Measurements from ENCODE around the gene ADNP2.

Gene ADNP2

DNA sequence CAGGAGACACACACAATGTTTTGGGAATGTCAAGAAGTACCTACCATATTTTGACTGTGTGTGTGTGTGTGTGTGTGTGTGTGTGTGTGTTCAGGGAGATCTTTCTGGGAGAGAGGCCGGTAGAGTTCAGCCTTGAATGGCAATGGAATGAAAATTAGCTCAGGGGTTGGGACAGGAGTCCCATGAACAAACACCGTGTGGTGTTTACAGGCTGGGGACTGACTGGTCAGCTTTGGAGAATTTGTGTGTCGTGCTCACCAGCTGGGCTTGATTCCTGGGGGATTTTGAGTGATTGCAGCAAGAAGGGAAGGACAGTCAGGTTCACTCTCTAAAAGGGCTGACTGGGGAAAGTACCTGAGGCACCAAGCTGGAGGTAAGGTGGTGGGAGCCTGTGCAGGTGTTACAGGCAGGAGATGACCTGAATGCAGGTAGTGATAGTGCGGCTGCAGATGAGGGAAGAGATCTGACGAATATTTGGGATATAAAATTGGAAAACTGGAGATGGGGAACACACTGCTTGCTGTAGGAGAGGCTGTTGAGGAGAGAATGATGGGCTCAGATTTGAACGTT, 2.5 kb upstream of the ADNP2 start:
- H3K4me3 ChIP-seq (ENCODE audit: low read length in 2 of 2), result no peak overlapping the region
- peaks cover 17% of the 10 kb centered on the region for H3K4me1 ChIP-seq (ENCODE audit: control insufficient read depth, insufficient read depth, low read length)
- no peak overlapping the region for H3K27ac ChIP-seq (ENCODE audit: low read length)
- no peak overlapping the region for H3K9ac ChIP-seq (ENCODE audit: low read length in 2 of 2)
- no peaks in the 10 kb centered on the region for H3K27me3 ChIP-seq (ENCODE audit: control insufficient read depth in 1 of 2, insufficient read depth in 2 of 2, low read length in 2 of 2)
- no peaks in the 10 kb centered on the region for H3K36me3 ChIP-seq (ENCODE audit: control insufficient read depth in 2 of 2, insufficient read depth in 2 of 2, low read length in 2 of 2)
- H3K9me3 ChIP-seq (ENCODE audit: control insufficient read depth in 2 of 2, low read length in 2 of 2), result no peaks in the 10 kb centered on the region

DNA sequence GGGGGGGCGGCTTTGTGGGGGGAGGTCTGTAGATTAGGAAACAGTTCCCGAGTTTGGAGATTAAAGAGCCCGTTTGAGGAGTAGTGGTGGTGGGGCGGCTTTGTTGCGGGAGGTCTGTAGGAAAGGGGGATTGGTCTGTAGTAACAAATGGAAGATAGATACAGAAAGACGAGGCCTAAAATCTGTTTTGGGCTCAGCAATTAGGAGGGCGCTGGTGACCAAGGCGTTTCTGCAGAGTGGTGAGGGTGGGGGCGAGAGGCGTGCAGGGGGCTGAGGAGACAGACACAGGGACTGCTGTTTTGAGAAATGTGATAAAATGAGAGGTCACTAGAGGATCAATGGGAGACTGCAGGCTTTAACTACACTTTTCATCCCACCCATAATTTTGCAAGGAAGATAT, 1.6 kb upstream of the ADNP2 start:
- no peaks in the 10 kb centered on the region for H3K9me3 ChIP-seq (ENCODE audit: control insufficient read depth in 2 of 2, low read length in 2 of 2)
- H3K9ac ChIP-seq (ENCODE audit: low read length in 2 of 2), result no peak overlapping the region
- no peaks in the 10 kb centered on the region for H3K27me3 ChIP-seq (ENCODE audit: control insufficient read depth in 1 of 2, insufficient read depth in 2 of 2, low read length in 2 of 2)
- H3K4me3 ChIP-seq (ENCODE audit: low read length in 2 of 2), result no peak overlapping the region
- no peaks in the 10 kb centered on the region for H3K36me3 ChIP-seq (ENCODE audit: control insufficient read depth in 2 of 2, insufficient read depth in 2 of 2, low read length in 2 of 2)
- H3K4me1 ChIP-seq (ENCODE audit: control insufficient read depth, insufficient read depth, low read length), result peaks cover 17% of the 10 kb centered on the region
- no peak overlapping the region for H3K27ac ChIP-seq (ENCODE audit: low read length)

DNA sequence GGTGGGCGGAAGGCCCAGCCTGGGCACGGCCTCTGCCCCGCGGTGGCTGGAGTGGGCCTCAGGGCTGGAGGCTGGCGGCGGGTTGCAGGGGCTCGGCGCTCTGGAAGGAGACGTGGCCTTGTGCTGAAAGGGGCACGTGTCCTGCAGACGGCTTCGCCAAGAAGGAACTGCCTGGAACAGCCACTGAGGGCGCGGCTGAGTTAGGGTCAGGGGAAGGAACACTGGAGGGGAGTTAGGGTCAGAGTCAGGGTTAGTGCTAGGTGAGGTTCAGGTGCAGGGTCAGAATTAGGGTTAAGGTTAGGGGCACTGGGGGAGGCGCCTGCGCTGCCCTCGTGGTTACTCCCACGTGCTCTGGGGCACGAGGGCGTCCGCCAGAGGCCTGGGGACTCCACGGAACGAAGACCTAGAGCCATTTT, 933 bp upstream of the ADNP2 start:
- H3K27me3 ChIP-seq (ENCODE audit: control insufficient read depth in 1 of 2, insufficient read depth in 2 of 2, low read length in 2 of 2), result no peaks in the 10 kb centered on the region
- peak overlapping the region; percentile 97 for H3K27ac ChIP-seq (ENCODE audit: low read length)
- H3K4me1 ChIP-seq (ENCODE audit: control insufficient read depth, insufficient read depth, low read length), result peaks cover 15% of the 10 kb centered on the region
- H3K4me3 ChIP-seq (ENCODE audit: low read length in 2 of 2), result no peak overlapping the region
- no peaks in the 10 kb centered on the region for H3K9me3 ChIP-seq (ENCODE audit: control insufficient read depth in 2 of 2, low read length in 2 of 2)
- H3K36me3 ChIP-seq (ENCODE audit: control insufficient read depth in 2 of 2, insufficient read depth in 2 of 2, low read length in 2 of 2), result no peaks in the 10 kb centered on the region
- no peak overlapping the region for H3K9ac ChIP-seq (ENCODE audit: low read length in 2 of 2)

DNA sequence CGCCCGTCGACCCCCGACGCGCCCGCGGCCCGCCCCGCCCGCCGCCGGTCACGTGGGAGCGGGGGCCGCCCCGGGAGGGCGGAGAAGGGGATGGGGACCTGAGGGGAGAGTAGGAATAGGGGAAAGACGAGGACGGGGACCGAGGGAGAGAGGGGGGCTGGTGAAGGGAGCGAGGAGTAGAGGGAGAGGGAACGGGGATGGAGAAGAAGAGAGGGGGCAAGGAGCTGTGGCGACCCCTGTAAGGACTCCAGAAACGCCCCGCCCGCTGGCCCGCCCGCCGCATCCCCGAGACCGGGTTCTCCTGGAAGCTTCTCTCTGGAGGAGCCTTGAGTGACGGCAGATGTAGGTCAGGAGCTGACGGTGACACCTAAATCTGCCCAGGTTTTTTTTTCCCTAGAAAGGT, 615 bp downstream of the ADNP2 start:
- peak overlapping the region; percentile 80 to 81 for H3K4me3 ChIP-seq (ENCODE audit: low read length in 2 of 2)
- H3K27ac ChIP-seq (ENCODE audit: low read length), result peak overlapping the region; percentile 60
- peaks cover 3% of the 10 kb centered on the region for H3K4me1 ChIP-seq (ENCODE audit: control insufficient read depth, insufficient read depth, low read length)
- H3K36me3 ChIP-seq (ENCODE audit: control insufficient read depth in 2 of 2, insufficient read depth in 2 of 2, low read length in 2 of 2), result no peaks in the 10 kb centered on the region
- H3K9ac ChIP-seq (ENCODE audit: low read length in 2 of 2), result peak overlapping the region; percentile 58 to 73
- no peaks in the 10 kb centered on the region for H3K9me3 ChIP-seq (ENCODE audit: control insufficient read depth in 2 of 2, low read length in 2 of 2)
- no peaks in the 10 kb centered on the region for H3K27me3 ChIP-seq (ENCODE audit: control insufficient read depth in 1 of 2, insufficient read depth in 2 of 2, low read length in 2 of 2)

DNA sequence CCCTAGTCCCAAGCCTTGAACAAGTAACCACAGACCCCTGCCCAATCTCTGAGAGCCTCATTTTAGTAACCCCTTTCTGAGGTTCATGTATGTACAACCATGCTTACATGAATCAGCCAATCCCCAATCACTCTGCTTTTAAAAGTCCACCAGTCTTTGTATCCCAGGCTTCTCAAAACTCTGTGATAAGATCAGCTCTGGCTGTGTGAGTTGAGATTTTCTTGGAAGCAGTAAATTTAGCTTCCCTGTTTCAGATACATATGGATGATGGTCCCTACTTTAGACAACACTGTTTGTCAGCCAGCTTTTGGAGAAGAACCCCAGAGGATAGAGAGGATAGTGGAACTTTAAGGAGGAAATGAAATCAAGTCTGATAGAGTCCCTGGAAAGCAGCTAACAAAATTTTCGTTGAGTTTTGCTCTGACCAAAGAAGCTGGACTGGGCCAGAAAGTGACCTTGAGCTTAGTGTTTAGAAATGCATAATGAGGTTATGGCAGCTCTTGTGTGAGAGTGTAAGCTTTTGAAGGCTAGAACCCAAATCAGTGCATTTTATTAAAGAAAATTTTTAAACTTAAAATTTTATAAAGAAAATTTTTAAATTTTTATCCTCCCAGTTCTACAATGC, 3.7 kb downstream of the ADNP2 start:
- H3K9me3 ChIP-seq (ENCODE audit: control insufficient read depth in 2 of 2, low read length in 2 of 2), result no peaks in the 10 kb centered on the region
- H3K9ac ChIP-seq (ENCODE audit: low read length in 2 of 2), result no peak overlapping the region
- no peaks in the 10 kb centered on the region for H3K4me1 ChIP-seq (ENCODE audit: control insufficient read depth, insufficient read depth, low read length)
- H3K27ac ChIP-seq (ENCODE audit: low read length), result no peak overlapping the region
- no peaks in the 10 kb centered on the region for H3K27me3 ChIP-seq (ENCODE audit: control insufficient read depth in 1 of 2, insufficient read depth in 2 of 2, low read length in 2 of 2)
- no peak overlapping the region for H3K4me3 ChIP-seq (ENCODE audit: low read length in 2 of 2)
- H3K36me3 ChIP-seq (ENCODE audit: control insufficient read depth in 2 of 2, insufficient read depth in 2 of 2, low read length in 2 of 2), result no peaks in the 10 kb centered on the region

DNA sequence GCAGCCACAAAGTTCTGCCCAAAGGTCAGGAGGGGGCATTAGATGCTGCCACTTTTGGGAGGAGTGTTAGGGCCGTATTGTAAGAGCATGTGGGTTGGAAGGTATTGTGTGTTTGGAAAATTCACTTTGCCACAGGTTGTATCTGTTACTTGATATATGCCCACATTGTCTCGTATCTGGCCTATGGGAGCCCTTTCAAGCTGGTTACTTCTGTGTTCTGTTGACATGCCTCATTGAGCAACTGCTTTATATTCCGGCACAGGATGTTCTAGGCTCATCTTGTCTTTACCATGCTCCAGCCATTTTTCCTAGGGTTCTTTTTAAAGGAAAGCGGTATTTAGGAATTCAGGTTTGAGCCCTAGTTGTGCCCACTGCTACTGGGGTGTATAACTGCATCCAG, 6.0 kb downstream of the ADNP2 start:
- Histone ChIP-seq H3K36me3 (ENCODE audit: control insufficient read depth in 2 of 2, insufficient read depth in 2 of 2, low read length in 2 of 2) (peaks cover 3 to 4% of the 10 kb centered on the region in 2 donors), H3K9me3 (ENCODE audit: control insufficient read depth in 2 of 2, low read length in 2 of 2) (no peaks in the 10 kb centered on the region), H3K4me1 (ENCODE audit: control insufficient read depth, insufficient read depth, low read length) (no peaks in the 10 kb centered on the region), H3K4me3 (ENCODE audit: low read length in 2 of 2) (no peak overlapping the region), H3K9ac (ENCODE audit: low read length in 2 of 2) (no peak overlapping the region), H3K27me3 (ENCODE audit: control insufficient read depth in 1 of 2, insufficient read depth in 2 of 2, low read length in 2 of 2) (no peaks in the 10 kb centered on the region), H3K27ac (ENCODE audit: low read length) (no peak overlapping the region)

DNA sequence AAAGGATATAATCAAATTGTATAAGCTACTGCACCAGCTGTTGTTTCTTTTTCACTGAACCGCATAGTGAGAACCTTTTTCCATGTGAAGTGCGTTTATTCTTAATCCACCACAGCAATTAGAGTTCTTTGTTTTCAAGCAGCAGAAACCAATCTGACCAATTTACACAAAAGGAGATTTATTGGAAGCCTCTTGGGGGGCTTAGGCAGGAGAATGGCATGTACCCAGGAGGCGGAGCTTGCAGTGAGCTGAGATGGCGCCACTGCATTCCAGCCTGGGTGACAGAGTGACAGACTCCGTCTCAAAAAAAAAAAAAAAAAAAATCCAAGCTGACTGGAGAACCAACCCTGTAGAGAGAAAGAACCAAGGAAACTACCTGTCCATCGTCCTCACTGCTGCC, 10.0 kb downstream of the ADNP2 start:
- no peaks in the 10 kb centered on the region for H3K4me1 ChIP-seq (ENCODE audit: control insufficient read depth, insufficient read depth, low read length)
- H3K27me3 ChIP-seq (ENCODE audit: control insufficient read depth in 1 of 2, insufficient read depth in 2 of 2, low read length in 2 of 2), result no peaks in the 10 kb centered on the region
- H3K4me3 ChIP-seq (ENCODE audit: low read length in 2 of 2), result no peak overlapping the region
- peaks cover 3 to 4% of the 10 kb centered on the region in 2 donors for H3K36me3 ChIP-seq (ENCODE audit: control insufficient read depth in 2 of 2, insufficient read depth in 2 of 2, low read length in 2 of 2)
- H3K9ac ChIP-seq (ENCODE audit: low read length in 2 of 2), result no peak overlapping the region
- no peaks in the 10 kb centered on the region for H3K9me3 ChIP-seq (ENCODE audit: control insufficient read depth in 2 of 2, low read length in 2 of 2)
- H3K27ac ChIP-seq (ENCODE audit: low read length), result no peak overlapping the region

DNA sequence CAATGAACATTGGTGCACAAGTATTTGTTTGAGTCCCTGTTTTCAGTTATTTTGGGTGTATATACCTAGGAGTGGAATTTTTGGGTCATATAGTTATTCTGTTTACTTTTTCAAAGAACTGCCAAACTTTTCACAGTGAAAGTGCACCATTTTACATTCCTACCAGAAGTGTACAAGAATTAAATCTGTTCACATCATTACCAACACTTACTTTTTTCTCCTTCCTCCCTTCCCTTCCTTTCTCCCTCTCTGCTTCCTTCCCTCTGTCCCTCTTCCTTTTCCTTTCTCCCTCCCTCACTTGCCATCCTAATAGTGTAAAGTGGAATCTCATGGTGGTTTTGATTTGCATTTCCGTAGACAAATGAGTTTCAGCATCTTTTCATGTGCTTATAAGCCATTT, 11.9 kb downstream of the ADNP2 start:
- no peaks in the 10 kb centered on the region for H3K9me3 ChIP-seq (ENCODE audit: control insufficient read depth in 2 of 2, low read length in 2 of 2)
- no peaks in the 10 kb centered on the region for H3K27me3 ChIP-seq (ENCODE audit: control insufficient read depth in 1 of 2, insufficient read depth in 2 of 2, low read length in 2 of 2)
- peaks cover 3 to 4% of the 10 kb centered on the region in 2 donors for H3K36me3 ChIP-seq (ENCODE audit: control insufficient read depth in 2 of 2, insufficient read depth in 2 of 2, low read length in 2 of 2)
- H3K27ac ChIP-seq (ENCODE audit: low read length), result no peak overlapping the region
- no peak overlapping the region for H3K4me3 ChIP-seq (ENCODE audit: low read length in 2 of 2)
- no peaks in the 10 kb centered on the region for H3K4me1 ChIP-seq (ENCODE audit: control insufficient read depth, insufficient read depth, low read length)
- no peak overlapping the region for H3K9ac ChIP-seq (ENCODE audit: low read length in 2 of 2)

DNA sequence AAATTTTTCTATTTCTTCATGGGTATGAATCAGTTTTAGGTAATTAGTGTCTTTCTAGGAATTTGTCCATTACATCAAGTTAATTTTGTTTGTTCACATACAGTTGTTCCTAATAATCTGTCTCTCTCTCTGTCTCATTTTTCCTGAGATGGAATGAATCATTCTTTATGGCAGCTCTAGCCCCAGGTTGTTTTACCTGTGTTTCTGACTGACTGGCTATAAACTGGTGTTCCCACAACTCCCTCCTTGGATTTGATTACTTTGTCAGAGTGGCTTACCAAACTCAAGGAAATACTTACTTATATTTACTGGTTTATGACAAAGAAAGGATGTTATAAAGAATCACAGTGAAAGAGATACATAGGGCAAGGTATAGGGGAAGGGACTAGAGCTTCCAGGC, 15.1 kb downstream of the ADNP2 start:
- H3K27ac ChIP-seq (ENCODE audit: low read length), result no peak overlapping the region
- no peaks in the 10 kb centered on the region for H3K4me1 ChIP-seq (ENCODE audit: control insufficient read depth, insufficient read depth, low read length)
- no peak overlapping the region for H3K9ac ChIP-seq (ENCODE audit: low read length in 2 of 2)
- peaks cover 3% of the 10 kb centered on the region in 2 donors for H3K36me3 ChIP-seq (ENCODE audit: control insufficient read depth in 2 of 2, insufficient read depth in 2 of 2, low read length in 2 of 2)
- no peak overlapping the region for H3K4me3 ChIP-seq (ENCODE audit: low read length in 2 of 2)
- H3K27me3 ChIP-seq (ENCODE audit: control insufficient read depth in 1 of 2, insufficient read depth in 2 of 2, low read length in 2 of 2), result no peaks in the 10 kb centered on the region
- H3K9me3 ChIP-seq (ENCODE audit: control insufficient read depth in 2 of 2, low read length in 2 of 2), result no peaks in the 10 kb centered on the region

DNA sequence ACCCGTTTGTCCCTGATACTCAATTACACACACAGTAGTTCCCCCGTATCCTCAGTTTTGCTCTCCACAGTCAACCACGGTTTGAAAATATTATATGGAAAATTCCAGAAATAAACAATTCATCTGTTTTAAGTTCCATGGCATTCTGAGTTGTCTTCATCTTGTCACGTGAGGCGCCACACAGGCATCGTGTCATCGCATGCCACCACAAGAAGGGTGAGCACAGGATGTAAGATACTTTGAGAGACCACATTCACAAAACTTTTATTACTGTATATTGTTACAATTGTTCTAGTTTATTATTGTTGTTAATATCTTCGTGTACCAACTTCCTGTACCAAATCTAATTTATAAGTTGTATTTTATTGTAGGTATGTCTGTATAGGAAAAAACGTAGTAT, 17.7 kb downstream of the ADNP2 start:
- Histone ChIP-seq H3K9ac (ENCODE audit: low read length in 2 of 2) (no peak overlapping the region), H3K9me3 (ENCODE audit: control insufficient read depth in 2 of 2, low read length in 2 of 2) (no peaks in the 10 kb centered on the region), H3K36me3 (ENCODE audit: control insufficient read depth in 2 of 2, insufficient read depth in 2 of 2, low read length in 2 of 2) (no peaks in the 10 kb centered on the region), H3K4me1 (ENCODE audit: control insufficient read depth, insufficient read depth, low read length) (no peaks in the 10 kb centered on the region), H3K27me3 (ENCODE audit: control insufficient read depth in 1 of 2, insufficient read depth in 2 of 2, low read length in 2 of 2) (no peaks in the 10 kb centered on the region), H3K4me3 (ENCODE audit: low read length in 2 of 2) (no peak overlapping the region), H3K27ac (ENCODE audit: low read length) (no peak overlapping the region)

DNA sequence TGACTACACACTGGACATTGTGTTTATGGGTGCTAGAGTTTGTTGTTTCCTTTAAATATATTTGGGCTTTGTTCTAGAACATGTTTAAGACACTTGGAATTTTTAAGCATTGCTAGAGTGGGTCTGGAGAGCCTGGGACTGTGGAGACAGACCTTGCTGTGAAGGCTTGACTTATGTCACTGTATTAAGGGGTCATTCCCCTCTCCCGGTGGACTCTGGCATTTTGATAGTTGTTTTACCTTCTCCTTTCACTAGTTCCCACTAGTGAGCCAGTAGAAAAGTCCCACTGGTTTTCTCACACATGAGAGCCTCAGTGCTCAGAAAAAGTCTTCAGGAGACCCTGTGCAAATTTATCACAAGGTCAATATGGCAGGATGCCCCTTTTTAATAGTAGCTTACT, 18.6 kb downstream of the ADNP2 start:
- H3K27me3 ChIP-seq (ENCODE audit: control insufficient read depth in 1 of 2, insufficient read depth in 2 of 2, low read length in 2 of 2), result no peaks in the 10 kb centered on the region
- no peak overlapping the region for H3K9ac ChIP-seq (ENCODE audit: low read length in 2 of 2)
- no peaks in the 10 kb centered on the region for H3K36me3 ChIP-seq (ENCODE audit: control insufficient read depth in 2 of 2, insufficient read depth in 2 of 2, low read length in 2 of 2)
- no peaks in the 10 kb centered on the region for H3K9me3 ChIP-seq (ENCODE audit: control insufficient read depth in 2 of 2, low read length in 2 of 2)
- no peak overlapping the region for H3K4me3 ChIP-seq (ENCODE audit: low read length in 2 of 2)
- no peak overlapping the region for H3K27ac ChIP-seq (ENCODE audit: low read length)
- H3K4me1 ChIP-seq (ENCODE audit: control insufficient read depth, insufficient read depth, low read length), result no peaks in the 10 kb centered on the region
